T-helper 17 cell (primary cell): Measurements from ENCODE around the gene TTC7B. TPM values are rescaled to one million over a fixed set of nuclear protein-coding genes. Genes with fewer than 3 reads are reported as not detected.

Source experiments
- ATAC-seq: fragments of 150-1000 bp; cut with Tn5 transposase; 2 replicates; pipeline ENCODE4 v1.10.0; 2021; ENCODE audit warnings: mild to moderate bottlenecking, moderate library complexity
- DNase-seq, 3 donors: peaks; one replicate each; pipeline versions ENCODE4 v3.0.0 to v3.0.0-alpha.2; 2020 to 2021
- H3K9me3 ChIP-seq: one replicate; pipeline ENCODE4 v1.7.0; 2013; ENCODE audit warnings: low read length, mild to moderate bottlenecking; ENCODE audit not compliant: control insufficient read depth, poor library complexity, severe bottlenecking
- H3K27ac Mint-ChIP-seq: one replicate; pipeline ENCODE4 v1.8.0; 2022; ENCODE audit warnings: mild to moderate bottlenecking, moderate library complexity, mixed read lengths
- H3K27me3 Mint-ChIP-seq: one replicate; pipeline ENCODE4 v1.8.0; 2022; ENCODE audit warnings: mixed read lengths
- H3K36me3 Mint-ChIP-seq: one replicate; pipeline ENCODE4 v1.8.0; 2022; ENCODE audit warnings: low read depth, mixed read lengths
- H3K4me1 Mint-ChIP-seq: one replicate; pipeline ENCODE4 v1.8.0; 2022; ENCODE audit warnings: mild to moderate bottlenecking, mixed read lengths
- H3K4me3 Mint-ChIP-seq: one replicate; pipeline ENCODE4 v1.8.0; 2022; ENCODE audit warnings: mild to moderate bottlenecking, moderate library complexity, mixed read lengths
- total RNA-seq, 4 donors: library from RNA in 2 of 4; stranded (reverse) in 2 of 4; gene quantifications; one replicate each; pipeline ENCODE4 v1.2.3 and lab custom pipeline; 2022 to 2026

Gene TTC7B
- total RNA-seq, 2 donors from 2014 or later: 2.5 to 28.3 TPM

GRCh38 chr14:90791486-90791885 is 24.7 kb downstream of the TTC7B start:
- H3K36me3 Mint-ChIP-seq: no peaks in the 10 kb centered on the region
- H3K4me1 Mint-ChIP-seq: no peaks in the 10 kb centered on the region
- H3K9me3 ChIP-seq: no peaks in the 10 kb centered on the region
- no peak for DNase-seq
- no peak for ATAC-seq
- no peak overlapping the region for H3K4me3 Mint-ChIP-seq
- H3K27me3 Mint-ChIP-seq: no peaks in the 10 kb centered on the region
- H3K27ac Mint-ChIP-seq: no peak overlapping the region

GRCh38 chr14:90788031-90788430 is 28.2 kb downstream of the TTC7B start:
- H3K27me3 Mint-ChIP-seq: no peaks in the 10 kb centered on the region
- no peaks in the 10 kb centered on the region for H3K36me3 Mint-ChIP-seq
- no peak for ATAC-seq
- no peaks in the 10 kb centered on the region for H3K9me3 ChIP-seq
- H3K27ac Mint-ChIP-seq: no peak overlapping the region
- no peak overlapping the region for H3K4me3 Mint-ChIP-seq
- DNase-seq: no peak
- H3K4me1 Mint-ChIP-seq: peaks cover 4% of the 10 kb centered on the region

- no peak overlapping the region for H3K27ac Mint-ChIP-seq
- H3K4me1 Mint-ChIP-seq: peaks cover 4% of the 10 kb centered on the region
Observed at GRCh38 chr14:90785876-90786450, 30.3 kb downstream of the TTC7B start.

GRCh38 chr14:90785471-90785870 is 30.8 kb downstream of the TTC7B start:
- no peak overlapping the region for H3K27ac Mint-ChIP-seq

More at GRCh38 chr14:90785876-90786450, 30.3 kb downstream of the TTC7B start:
- no peak for DNase-seq
- H3K9me3 ChIP-seq: no peaks in the 10 kb centered on the region
- Mint-ChIP-seq H3K4me3 (no peak overlapping the region), H3K27me3 (no peaks in the 10 kb centered on the region), H3K36me3 (no peaks in the 10 kb centered on the region)
- no peak for ATAC-seq

GRCh38 chr14:90784621-90785270 is 31.5 kb downstream of the TTC7B start:
- no peak overlapping the region for H3K4me3 Mint-ChIP-seq
- no peak for ATAC-seq

More at GRCh38 chr14:90785471-90785870, 30.8 kb downstream of the TTC7B start:
- H3K27me3 Mint-ChIP-seq: no peaks in the 10 kb centered on the region
- DNase-seq: no peak
- H3K9me3 ChIP-seq: no peaks in the 10 kb centered on the region
- H3K4me3 Mint-ChIP-seq: no peak overlapping the region
- ATAC-seq: no peak
- H3K36me3 Mint-ChIP-seq: no peaks in the 10 kb centered on the region
- peaks cover 4% of the 10 kb centered on the region for H3K4me1 Mint-ChIP-seq

GRCh38 chr14:90783344-90783743 is 32.9 kb downstream of the TTC7B start:
- H3K27me3 Mint-ChIP-seq: no peaks in the 10 kb centered on the region
- ATAC-seq (no peak), DNase-seq (no peak)
- H3K4me3 Mint-ChIP-seq: no peak overlapping the region
- no peaks in the 10 kb centered on the region for H3K36me3 Mint-ChIP-seq
- H3K9me3 ChIP-seq: no peaks in the 10 kb centered on the region
- H3K27ac Mint-ChIP-seq: no peak overlapping the region
- peaks cover 4% of the 10 kb centered on the region for H3K4me1 Mint-ChIP-seq

More at GRCh38 chr14:90784621-90785270, 31.5 kb downstream of the TTC7B start:
- no peak for DNase-seq
- no peaks in the 10 kb centered on the region for H3K27me3 Mint-ChIP-seq
- peaks cover 4% of the 10 kb centered on the region for H3K4me1 Mint-ChIP-seq
- H3K36me3 Mint-ChIP-seq: no peaks in the 10 kb centered on the region
- no peaks in the 10 kb centered on the region for H3K9me3 ChIP-seq
- H3K27ac Mint-ChIP-seq: no peak overlapping the region

- no peak overlapping the region for H3K27ac Mint-ChIP-seq
- ATAC-seq (no peak), DNase-seq (no peak)
- no peaks in the 10 kb centered on the region for H3K36me3 Mint-ChIP-seq
- no peaks in the 10 kb centered on the region for H3K27me3 Mint-ChIP-seq
- peaks cover 4% of the 10 kb centered on the region for H3K4me1 Mint-ChIP-seq
- no peak overlapping the region for H3K4me3 Mint-ChIP-seq
- no peaks in the 10 kb centered on the region for H3K9me3 ChIP-seq
Observed at GRCh38 chr14:90782892-90783291, 33.3 kb downstream of the TTC7B start.

GRCh38 chr14:90781876-90782275 is 34.4 kb downstream of the TTC7B start:
- no peak for ATAC-seq
- H3K36me3 Mint-ChIP-seq: no peaks in the 10 kb centered on the region
- DNase-seq: no peak
- H3K9me3 ChIP-seq: no peaks in the 10 kb centered on the region
- H3K4me3 Mint-ChIP-seq: no peak overlapping the region
- H3K27ac Mint-ChIP-seq: no peak overlapping the region
- H3K27me3 Mint-ChIP-seq: no peaks in the 10 kb centered on the region
- peaks cover 4% of the 10 kb centered on the region for H3K4me1 Mint-ChIP-seq

GRCh38 chr14:90781344-90781761 is 34.9 kb downstream of the TTC7B start:
- ATAC-seq (no peak), DNase-seq (no peak)
- Mint-ChIP-seq H3K4me3 (no peak overlapping the region), H3K27ac (no peak overlapping the region), H3K27me3 (no peaks in the 10 kb centered on the region), H3K4me1 (peaks cover 4% of the 10 kb centered on the region), H3K36me3 (no peaks in the 10 kb centered on the region)
- no peaks in the 10 kb centered on the region for H3K9me3 ChIP-seq

- Mint-ChIP-seq H3K4me1 (peaks cover 4% of the 10 kb centered on the region), H3K27ac (no peak overlapping the region), H3K36me3 (no peaks in the 10 kb centered on the region), H3K27me3 (no peaks in the 10 kb centered on the region), H3K4me3 (no peak overlapping the region)
- H3K9me3 ChIP-seq: no peaks in the 10 kb centered on the region
- DNase-seq: no peak
- ATAC-seq: no peak
Observed at GRCh38 chr14:90780519-90780918, 35.7 kb downstream of the TTC7B start.

GRCh38 chr14:90778571-90779255 is 37.5 kb downstream of the TTC7B start:
- H3K27me3 Mint-ChIP-seq: no peaks in the 10 kb centered on the region
- H3K4me1 Mint-ChIP-seq: no peaks in the 10 kb centered on the region
- no peak overlapping the region for H3K4me3 Mint-ChIP-seq
- ATAC-seq: no peak
- no peaks in the 10 kb centered on the region for H3K36me3 Mint-ChIP-seq
- H3K27ac Mint-ChIP-seq: no peak overlapping the region
- no peaks in the 10 kb centered on the region for H3K9me3 ChIP-seq
- DNase-seq: no peak

- DNase-seq (no peak), ATAC-seq (no peak)
- no peaks in the 10 kb centered on the region for H3K36me3 Mint-ChIP-seq
- no peaks in the 10 kb centered on the region for H3K9me3 ChIP-seq
- H3K27ac Mint-ChIP-seq: no peak overlapping the region
- no peak overlapping the region for H3K4me3 Mint-ChIP-seq
- no peaks in the 10 kb centered on the region for H3K4me1 Mint-ChIP-seq
- H3K27me3 Mint-ChIP-seq: no peaks in the 10 kb centered on the region
Observed at GRCh38 chr14:90777830-90778485, 38.3 kb downstream of the TTC7B start.

GRCh38 chr14:90777358-90777757 is 38.9 kb downstream of the TTC7B start:
- H3K4me1 Mint-ChIP-seq: no peaks in the 10 kb centered on the region
- no peak overlapping the region for H3K27ac Mint-ChIP-seq
- H3K27me3 Mint-ChIP-seq: no peaks in the 10 kb centered on the region
- H3K36me3 Mint-ChIP-seq: no peaks in the 10 kb centered on the region
- no peak for ATAC-seq
- no peak overlapping the region for H3K4me3 Mint-ChIP-seq
- H3K9me3 ChIP-seq: no peaks in the 10 kb centered on the region
- DNase-seq: no peak
